GM19099 (cell line): ENCODE results near the gene HOXB5.

ENCODE experiments used
- POLR2A ChIP-seq: IDR thresholded peaks from 3 replicates; pipeline ENCODE4 v1.6.1; 2011; ENCODE audit warnings: low read depth; ENCODE audit not compliant: insufficient read length; ENCODE audit errors: extremely low read depth

Gene HOXB5

DNA sequence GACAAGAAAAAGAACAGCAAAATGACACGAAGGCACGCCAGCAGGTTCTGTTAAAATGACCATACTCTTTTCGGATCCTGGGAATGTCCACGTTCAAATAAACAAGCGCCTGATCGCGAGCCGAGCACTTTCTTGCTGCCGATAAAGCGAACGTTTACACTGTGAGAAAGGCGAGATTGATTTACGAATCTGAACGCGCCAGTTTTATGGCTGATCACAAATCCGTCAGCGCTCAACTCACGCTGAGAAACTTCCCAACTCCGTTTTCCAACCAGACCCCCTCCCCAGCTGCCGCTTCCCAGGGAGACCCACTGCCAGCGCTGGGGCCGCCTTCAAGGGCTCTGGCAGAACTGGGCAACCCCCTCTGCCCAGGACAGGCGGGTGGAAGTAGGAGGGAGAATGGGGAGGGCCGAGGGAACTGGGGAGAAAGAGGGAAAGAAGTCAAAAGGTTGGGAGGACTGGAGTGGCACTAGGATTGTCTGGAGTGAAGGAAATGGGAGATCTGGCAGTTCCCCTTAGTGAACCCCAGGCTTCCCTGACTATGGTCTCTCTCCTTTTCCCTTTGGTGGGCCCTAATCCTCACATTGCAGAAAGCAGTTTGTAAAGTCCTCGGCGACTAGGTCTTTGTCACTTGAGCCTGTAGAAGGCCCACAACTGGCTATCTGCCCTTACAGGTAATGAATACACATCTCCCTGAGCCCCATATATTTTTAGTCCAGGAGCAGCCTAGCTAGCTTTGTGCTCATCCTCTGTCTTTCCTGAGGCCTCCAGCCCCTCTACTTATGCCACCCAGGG is 22.4 kb downstream of the HOXB5 start:
- TF ChIP-seq POLR2A: no peak

DNA sequence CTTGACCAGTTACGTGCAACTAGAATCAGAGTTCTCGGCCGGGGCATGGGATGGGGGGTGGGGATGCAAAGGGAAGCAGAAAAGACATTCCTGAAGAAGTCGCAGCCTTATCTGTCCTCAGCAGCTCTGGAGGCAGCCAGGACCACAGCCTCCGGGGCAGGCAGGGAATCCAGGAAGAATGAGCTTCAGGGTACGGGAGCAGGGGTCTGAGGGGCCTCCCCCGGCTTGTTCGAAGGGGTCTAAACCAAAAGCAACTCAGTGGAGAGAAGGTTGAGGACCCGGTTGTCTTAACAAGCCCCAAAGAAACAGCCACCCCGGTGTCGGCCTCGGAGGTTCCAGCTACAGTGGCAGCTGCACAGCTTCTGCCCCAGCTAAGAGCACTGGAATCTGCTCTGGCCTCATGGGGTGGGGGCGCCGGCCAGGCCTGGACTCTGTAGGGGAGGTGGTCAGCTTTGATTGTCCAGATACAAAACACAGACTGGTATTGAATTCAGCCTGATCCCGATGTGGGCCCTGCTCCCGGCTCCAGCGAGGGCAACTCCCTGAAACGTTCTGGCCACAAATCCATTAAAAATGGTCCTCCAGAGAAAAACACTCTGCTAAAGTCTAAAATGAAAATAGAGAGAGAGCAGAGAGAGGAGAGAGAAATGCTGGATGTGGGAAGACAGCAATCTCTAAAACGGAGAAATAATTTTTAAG is 23.1 kb downstream of the HOXB5 start:
- no peak for TF ChIP-seq POLR2A

- no peak for TF ChIP-seq POLR2A
These were observed 23.8 kb downstream of the HOXB5 start for GRCh38 chr17:48569674-48570324.

DNA sequence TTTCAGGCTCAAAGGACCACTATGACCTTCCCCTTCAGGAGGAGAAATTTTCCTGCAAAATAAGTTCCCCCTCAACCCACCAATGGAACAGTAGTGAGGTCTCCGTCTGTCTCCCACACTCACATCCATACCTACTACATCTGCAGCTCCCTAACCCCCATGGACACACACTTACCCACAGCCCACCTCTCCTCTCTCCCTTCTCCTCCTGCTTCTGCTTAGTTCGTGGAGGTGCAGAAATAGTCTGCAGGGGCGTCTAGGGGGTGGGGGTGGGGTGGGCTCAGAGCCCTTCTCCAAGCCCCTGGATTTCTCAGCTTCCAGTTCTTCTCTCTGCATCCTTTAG is 24.4 kb downstream of the HOXB5 start:
- TF ChIP-seq POLR2A: no peak

DNA sequence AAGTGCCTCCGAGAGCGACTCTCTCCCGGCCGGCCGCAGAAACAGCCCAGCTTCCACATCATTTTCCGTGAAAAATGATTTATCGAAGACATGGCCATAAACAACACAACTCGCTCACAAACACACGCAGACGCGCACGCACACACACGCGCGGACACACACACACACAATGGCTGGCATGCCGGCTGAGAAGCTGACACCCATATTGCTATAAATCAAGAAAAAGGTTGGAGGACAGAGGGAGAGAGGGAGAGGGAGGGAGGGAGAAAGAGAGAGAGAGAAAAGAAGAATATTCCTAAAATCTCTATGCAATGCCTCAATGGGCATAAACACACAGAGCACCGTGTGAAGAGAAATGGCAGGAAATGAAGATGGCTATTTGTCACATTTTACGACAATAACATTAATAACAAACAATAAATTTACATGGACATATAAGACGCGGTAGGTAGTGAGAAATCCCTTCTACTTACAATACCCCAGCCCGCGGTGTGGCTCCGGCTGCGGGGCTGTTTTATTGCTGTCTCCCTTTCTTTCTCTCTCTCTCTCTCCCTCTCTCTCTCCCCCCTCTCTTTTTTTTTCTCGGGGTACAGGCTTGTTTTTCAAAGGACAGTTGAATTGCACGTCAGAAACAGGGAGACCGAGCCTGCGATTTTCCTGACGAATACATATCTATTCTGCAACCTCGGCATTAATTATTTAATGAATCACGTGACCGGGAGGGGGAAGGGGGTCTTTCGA is 24.9 kb downstream of the HOXB5 start:
- TF ChIP-seq POLR2A: no peak

DNA sequence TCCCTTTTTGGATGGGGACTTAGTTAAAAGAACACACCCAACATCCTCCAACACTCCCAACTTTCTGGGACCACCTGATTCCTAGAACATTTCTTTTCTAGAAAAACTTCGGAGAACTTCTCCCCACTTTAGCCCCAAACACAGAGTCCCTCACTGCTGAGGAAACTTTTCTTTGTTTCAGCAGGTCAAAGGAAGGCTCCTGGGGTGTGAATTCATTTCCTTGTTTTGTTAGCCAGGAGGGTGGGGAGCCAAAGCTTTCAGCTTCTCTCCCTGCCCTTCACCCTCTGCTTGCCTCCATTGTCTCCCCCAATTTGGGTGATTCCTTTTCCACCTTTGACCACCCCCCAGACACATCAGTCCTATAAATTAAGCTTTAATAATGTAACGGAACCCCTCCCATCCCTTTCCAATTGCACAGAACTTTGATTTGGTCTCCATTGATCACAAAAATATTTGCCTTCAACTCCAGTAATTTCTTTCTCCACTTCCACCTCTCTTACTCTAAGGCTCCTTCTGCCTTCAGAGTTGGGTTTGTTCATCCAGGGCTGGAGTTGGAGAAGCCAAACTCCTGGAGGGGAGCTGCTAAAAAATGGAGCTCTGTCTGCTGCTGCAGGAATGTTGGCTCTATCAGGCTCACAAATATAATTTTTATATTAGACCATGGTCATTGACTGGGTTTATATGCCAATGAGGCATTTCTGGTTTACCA is 25.8 kb downstream of the HOXB5 start:
- no peak for TF ChIP-seq POLR2A

DNA sequence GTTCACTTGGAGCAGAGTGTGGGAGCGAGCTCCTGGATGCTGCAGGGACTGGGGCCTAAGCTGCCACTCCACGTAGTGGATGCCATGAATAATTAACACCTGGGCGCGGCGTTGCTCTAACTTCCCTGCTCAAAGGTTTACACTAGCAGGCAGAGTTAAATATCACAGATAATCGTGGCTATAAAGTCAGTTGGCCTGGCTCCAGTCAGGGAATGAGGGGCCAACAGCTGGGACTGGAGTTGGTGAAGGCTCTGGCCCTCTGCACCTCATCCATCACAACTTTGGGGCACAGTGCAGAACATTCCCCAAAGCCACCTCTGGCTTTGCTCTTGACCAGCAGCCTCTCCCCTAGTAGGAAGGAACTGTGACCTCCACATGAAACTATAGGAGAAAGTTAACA is 26.4 kb downstream of the HOXB5 start:
- TF ChIP-seq POLR2A: no peak

DNA sequence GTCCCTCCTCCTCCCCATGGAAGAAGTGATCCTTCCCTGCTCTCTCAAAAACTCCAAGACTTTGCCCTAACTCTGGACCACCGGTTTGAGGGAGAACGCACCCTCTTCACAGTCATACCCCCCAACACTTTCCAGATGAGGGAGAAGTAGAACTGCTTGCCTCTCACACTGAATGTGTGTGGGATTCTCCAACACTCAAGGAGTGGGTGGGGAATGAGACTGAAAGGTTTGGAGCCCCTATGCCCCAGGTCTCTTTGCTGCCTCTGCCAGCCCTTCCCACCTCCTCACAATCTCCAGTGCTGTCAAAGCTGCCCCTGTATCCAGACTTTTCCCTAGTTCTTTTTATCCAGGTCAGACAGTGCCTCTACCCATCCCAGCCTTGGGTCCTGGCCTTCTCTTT is 26.9 kb downstream of the HOXB5 start:
- no peak for TF ChIP-seq POLR2A

- TF ChIP-seq POLR2A: no peak
These were observed 27.5 kb downstream of the HOXB5 start for GRCh38 chr17:48565925-48566710.

GRCh38 chr17:48565022-48565554 is 28.5 kb downstream of the HOXB5 start:
- no peak for TF ChIP-seq POLR2A

DNA sequence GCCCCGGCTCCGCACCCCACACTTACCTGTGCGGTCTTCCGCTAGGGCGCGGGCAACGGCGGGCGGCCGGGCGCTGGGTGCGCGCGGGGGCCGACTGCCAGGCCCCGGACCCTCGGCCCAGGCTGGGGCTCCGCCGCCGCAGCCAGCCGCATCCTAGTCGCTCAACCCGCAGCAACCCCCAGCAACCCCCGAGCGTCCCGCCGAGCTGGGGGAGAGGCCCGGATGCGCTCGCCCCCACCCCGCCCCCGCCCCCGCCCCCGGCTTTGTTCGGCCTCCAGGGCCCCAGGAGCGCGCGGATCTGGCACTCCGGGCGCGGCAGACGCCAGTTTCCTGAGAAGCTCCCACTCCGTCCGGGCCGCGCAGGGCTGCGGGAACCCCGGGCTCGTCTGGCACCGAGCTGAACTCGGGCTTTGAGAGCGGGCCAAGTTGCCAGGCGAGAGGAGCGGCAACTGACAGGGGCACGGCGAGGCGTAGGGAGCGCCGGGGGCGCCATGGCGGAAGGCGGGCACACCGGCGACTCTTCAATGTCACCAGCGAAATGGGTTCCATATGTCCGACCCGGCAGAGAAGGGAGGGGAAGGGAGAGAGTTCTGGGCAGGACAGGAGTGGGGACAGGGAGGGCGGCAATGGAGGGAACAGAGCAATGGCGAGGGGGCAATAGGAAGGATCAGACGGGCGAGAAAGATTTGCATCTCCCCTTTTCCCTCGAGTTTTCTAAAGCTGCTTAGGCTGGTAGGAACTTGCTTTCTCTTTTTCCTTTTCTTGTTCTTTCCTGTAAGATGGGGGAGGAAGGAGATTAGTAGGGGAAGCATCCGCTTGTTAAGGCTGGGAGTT is 29.2 kb downstream of the HOXB5 start:
- TF ChIP-seq POLR2A: no peak

GRCh38 chr17:48563867-48564187 is 29.8 kb downstream of the HOXB5 start:
- no peak for TF ChIP-seq POLR2A

GRCh38 chr17:48563385-48563838 is 30.2 kb downstream of the HOXB5 start:
- no peak for TF ChIP-seq POLR2A

GRCh38 chr17:48562934-48563333 is 30.6 kb downstream of the HOXB5 start:
- TF ChIP-seq POLR2A: no peak
